Panc1 (cell line): ENCODE data around the gene ADAM12. TPM values are rescaled to one million over a fixed set of nuclear protein-coding genes. Genes with fewer than 3 reads are reported as not detected.

ENCODE experiments used
- ATAC-seq: fragments of 200-7000 bp; cut with Tn5 transposase; 2 replicates; pipeline ENCODE4 v1.9.1; 2020; ENCODE audit warnings: mild to moderate bottlenecking, moderate library complexity
- BruUV-seq: library from RNA; stranded (reverse); fragments of 400-500 nt; replicated peaks from 2 replicates; lab custom pipeline; 2021; lab: Mats Ljungman, UMichigan
- CTCF ChIA-PET: fragments of 300-600 bp; sonication (Branson Sonifier 250); formaldehyde crosslinking; loops from one replicate; lab custom pipeline; 2022; ENCODE audit warnings: antibody characterized with exemption; lab: Charles Lee
- POLR2A ChIA-PET: fragments of 300-600 bp; sonication (Branson Sonifier 250); formaldehyde crosslinking; loops from one replicate; lab custom pipeline; 2022; ENCODE audit warnings: antibody characterized with exemption; lab: Charles Lee
- DNase-seq: peaks from one replicate; pipeline ENCODE4 v3.0.0-alpha.2; 2010; ENCODE audit warnings: low read depth, low spot score
- H3K27ac ChIP-seq: 2 replicates; pipeline ENCODE4 v1.5.1; 2011; ENCODE audit warnings: mild to moderate bottlenecking, low read length, inconsistent platforms
- H3K27me3 ChIP-seq: fragments of 200-500 bp; sonication (Bioruptor generic); 2 replicates; pipeline ENCODE4 v1.6.0; 2014; ENCODE audit warnings: low read length, inconsistent platforms; ENCODE audit not compliant: control insufficient read depth, insufficient read depth
- H3K36me3 ChIP-seq: fragments of 200-500 bp; sonication (Bioruptor generic); 2 replicates; pipeline ENCODE4 v1.5.1; 2014; ENCODE audit warnings: inconsistent platforms, mild to moderate bottlenecking, low read length, moderate library complexity; ENCODE audit not compliant: control insufficient read depth, insufficient read depth
- H3K4me1 ChIP-seq: 2 replicates; pipeline ENCODE4 v1.5.1; 2011; ENCODE audit warnings: inconsistent platforms, mild to moderate bottlenecking, low read length, moderate library complexity; ENCODE audit not compliant: control insufficient read depth, insufficient read depth
- H3K4me3 ChIP-seq, 2 experiments: 2 replicates each; pipeline ENCODE4 v1.5.1; 2011 to 2012; ENCODE audit warnings: low read depth in 2 of 2, low read length in 2 of 2, mild to moderate bottlenecking in 2 of 2, inconsistent platforms in 1 of 2, moderate library complexity in 1 of 2
- H3K9me3 ChIP-seq: fragments of 200-500 bp; sonication (Bioruptor generic); 2 replicates; pipeline ENCODE4 v1.5.1; 2014; ENCODE audit warnings: low read depth, mild to moderate bottlenecking, inconsistent platforms, low read length, moderate library complexity; ENCODE audit not compliant: control insufficient read depth, insufficient read depth
- POLR2AphosphoS5 ChIP-seq: IDR thresholded peaks from 2 replicates; pipeline ENCODE4 v1.6.1; 2012; ENCODE audit warnings: mild to moderate bottlenecking, low read depth, low read length, moderate library complexity
- SIN3A ChIP-seq: IDR thresholded peaks from 2 replicates; pipeline ENCODE4 v1.6.1; 2012; ENCODE audit warnings: low read depth, mild to moderate bottlenecking, low read length, moderate library complexity, borderline replicate concordance; ENCODE audit not compliant: insufficient read depth
- TCF7L2 ChIP-seq: IDR thresholded peaks from 2 replicates; pipeline ENCODE4 v1.6.1; 2011; ENCODE audit warnings: mild to moderate bottlenecking, low read depth, low read length, inconsistent platforms
- in situ Hi-C: cut with HindIII; loops from 2 replicates; pipeline ENCODE4 v1.10.0; 2016; ENCODE audit warnings: low sequenced_read_pairs, low pct_unique_long_range_greater_than_20kb
- intact Hi-C: fragments of 100-400 bp; cut with micrococcal nuclease; formaldehyde crosslinking; loops from one replicate; pipeline ENCODE4 v1.10.0; 2022; ENCODE audit not compliant: unreplicated experiment
- total RNA-seq: library from RNA; stranded (reverse); gene quantifications from one replicate; pipeline ENCODE4 v1.2.1, GENCODE V29; 2021; ENCODE audit not compliant: unreplicated experiment
- TF ChIP-seq, protein P1 (sequence below): fragments of 450-650 bp; IDR thresholded peaks from 2 replicates; pipeline ENCODE4 v1.5.1; 2017; ENCODE audit warnings: mild to moderate bottlenecking
- TF ChIP-seq, protein P2 (sequence below), 2 experiments: IDR thresholded peaks; 2 replicates each; pipeline ENCODE4 v1.6.1; 2011 to 2012; ENCODE audit warnings: low read depth in 2 of 2, control low read depth in 1 of 2, low read length in 1 of 2, mild to moderate bottlenecking in 1 of 2, moderate library complexity in 1 of 2; ENCODE audit not compliant: insufficient read depth in 1 of 2

ADAM12 gene
- total RNA-seq, 1 experiment from 2014 or later, result 0.10 TPM

DNA sequence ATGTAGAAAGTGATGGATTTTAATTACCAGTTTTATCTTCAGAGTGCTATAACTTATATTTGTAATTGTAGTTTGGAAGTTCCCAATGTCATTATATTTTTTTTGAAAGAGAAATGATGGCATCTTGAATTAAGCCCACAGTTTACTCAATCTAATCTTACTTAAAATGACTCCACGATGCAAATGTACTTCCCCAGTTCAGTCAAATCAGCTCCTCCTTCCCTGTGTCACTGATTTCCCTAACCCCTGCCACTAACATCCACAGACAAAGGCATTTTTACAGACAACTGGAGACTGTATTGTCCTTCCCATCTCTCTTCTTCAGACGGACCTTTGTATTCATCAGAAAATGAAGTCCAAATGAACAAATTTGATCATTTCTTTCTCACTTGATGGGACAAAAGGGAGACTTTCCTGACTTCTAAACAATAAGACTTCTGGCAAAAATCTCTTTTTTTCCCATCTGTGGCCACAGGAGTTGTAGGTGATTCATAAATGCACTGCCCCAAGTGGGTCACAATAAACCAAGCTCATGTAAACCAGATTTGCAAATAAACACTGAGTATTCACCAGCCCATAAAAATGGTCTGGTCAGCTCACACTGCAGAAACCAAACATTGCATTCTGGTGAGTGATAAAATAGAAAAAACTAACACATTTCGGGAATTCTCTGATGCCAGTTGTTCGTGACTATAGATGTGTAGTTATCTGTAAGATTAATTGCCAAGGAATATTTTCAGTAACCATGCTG lies 329.0 kb downstream of the ADAM12 start:
- ChIA-PET CTCF (no interaction called here), POLR2A (interaction anchor here (0.5 to 0.7 kb wide), 3 partner anchors 72 to 675 kb away, joined by 3 read pairs; no protein-coding TSS in a partner anchor)
- H3K36me3 ChIP-seq, result no peaks in the 10 kb centered on the region
- in situ Hi-C loops, result no loop called here
- H3K27ac ChIP-seq, result peak overlapping the region; percentile 78
- TF ChIP-seq SIN3A (no peak), POLR2AphosphoS5 (peak; percentile 67), TCF7L2 (peak; percentile 64; the same call in 1 of the 2 replicates)
- TF ChIP-seq, protein P1, sequence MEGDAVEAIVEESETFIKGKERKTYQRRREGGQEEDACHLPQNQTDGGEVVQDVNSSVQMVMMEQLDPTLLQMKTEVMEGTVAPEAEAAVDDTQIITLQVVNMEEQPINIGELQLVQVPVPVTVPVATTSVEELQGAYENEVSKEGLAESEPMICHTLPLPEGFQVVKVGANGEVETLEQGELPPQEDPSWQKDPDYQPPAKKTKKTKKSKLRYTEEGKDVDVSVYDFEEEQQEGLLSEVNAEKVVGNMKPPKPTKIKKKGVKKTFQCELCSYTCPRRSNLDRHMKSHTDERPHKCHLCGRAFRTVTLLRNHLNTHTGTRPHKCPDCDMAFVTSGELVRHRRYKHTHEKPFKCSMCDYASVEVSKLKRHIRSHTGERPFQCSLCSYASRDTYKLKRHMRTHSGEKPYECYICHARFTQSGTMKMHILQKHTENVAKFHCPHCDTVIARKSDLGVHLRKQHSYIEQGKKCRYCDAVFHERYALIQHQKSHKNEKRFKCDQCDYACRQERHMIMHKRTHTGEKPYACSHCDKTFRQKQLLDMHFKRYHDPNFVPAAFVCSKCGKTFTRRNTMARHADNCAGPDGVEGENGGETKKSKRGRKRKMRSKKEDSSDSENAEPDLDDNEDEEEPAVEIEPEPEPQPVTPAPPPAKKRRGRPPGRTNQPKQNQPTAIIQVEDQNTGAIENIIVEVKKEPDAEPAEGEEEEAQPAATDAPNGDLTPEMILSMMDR, result no peak
- TF ChIP-seq, protein P2, sequence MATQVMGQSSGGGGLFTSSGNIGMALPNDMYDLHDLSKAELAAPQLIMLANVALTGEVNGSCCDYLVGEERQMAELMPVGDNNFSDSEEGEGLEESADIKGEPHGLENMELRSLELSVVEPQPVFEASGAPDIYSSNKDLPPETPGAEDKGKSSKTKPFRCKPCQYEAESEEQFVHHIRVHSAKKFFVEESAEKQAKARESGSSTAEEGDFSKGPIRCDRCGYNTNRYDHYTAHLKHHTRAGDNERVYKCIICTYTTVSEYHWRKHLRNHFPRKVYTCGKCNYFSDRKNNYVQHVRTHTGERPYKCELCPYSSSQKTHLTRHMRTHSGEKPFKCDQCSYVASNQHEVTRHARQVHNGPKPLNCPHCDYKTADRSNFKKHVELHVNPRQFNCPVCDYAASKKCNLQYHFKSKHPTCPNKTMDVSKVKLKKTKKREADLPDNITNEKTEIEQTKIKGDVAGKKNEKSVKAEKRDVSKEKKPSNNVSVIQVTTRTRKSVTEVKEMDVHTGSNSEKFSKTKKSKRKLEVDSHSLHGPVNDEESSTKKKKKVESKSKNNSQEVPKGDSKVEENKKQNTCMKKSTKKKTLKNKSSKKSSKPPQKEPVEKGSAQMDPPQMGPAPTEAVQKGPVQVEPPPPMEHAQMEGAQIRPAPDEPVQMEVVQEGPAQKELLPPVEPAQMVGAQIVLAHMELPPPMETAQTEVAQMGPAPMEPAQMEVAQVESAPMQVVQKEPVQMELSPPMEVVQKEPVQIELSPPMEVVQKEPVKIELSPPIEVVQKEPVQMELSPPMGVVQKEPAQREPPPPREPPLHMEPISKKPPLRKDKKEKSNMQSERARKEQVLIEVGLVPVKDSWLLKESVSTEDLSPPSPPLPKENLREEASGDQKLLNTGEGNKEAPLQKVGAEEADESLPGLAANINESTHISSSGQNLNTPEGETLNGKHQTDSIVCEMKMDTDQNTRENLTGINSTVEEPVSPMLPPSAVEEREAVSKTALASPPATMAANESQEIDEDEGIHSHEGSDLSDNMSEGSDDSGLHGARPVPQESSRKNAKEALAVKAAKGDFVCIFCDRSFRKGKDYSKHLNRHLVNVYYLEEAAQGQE (IDR thresholded peaks at IDR 0.05; ENCODE audit: insufficient read depth in 1 of 2, low read depth in 2 of 2, low read length in 1 of 2), result no peak
- no peaks in the 10 kb centered on the region for H3K27me3 ChIP-seq
- no peaks in the 10 kb centered on the region for H3K9me3 ChIP-seq
- DNase-seq (peak; percentile 68), ATAC-seq (peak; percentile 69)
- BruUV-seq, result no TSS peak
- intact Hi-C loops, result no loop called here
- peaks cover 35% of the 10 kb centered on the region for H3K4me1 ChIP-seq
- H3K4me3 ChIP-seq, result no peak overlapping the region

DNA sequence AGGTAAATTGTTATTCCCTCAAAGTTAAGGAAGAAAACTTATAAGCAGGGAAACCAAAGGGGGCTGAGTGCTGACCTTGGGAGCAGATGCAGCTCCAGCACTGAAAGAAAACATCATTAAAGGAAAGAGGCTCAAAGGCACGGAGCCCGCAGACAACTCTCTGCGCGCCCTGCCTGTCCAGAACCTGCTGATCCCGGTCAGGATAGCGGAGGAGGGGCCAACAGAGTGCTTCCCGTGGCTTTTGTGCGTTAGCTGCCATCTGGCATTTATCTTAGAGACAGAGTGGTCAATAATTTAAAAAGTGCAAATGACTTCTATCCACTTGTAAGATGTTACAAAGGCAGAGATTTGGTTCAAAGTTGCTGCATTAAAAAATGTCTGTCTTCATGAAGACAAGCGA lies 329.8 kb downstream of the ADAM12 start:
- in situ Hi-C loops, result no loop called here
- ChIA-PET CTCF (no interaction called here), POLR2A (no interaction called here)
- no peak for ATAC-seq
- H3K27ac ChIP-seq, result no peak overlapping the region; the same call in 1 of the 2 replicates
- TF ChIP-seq TCF7L2, result no peak
- TF ChIP-seq, protein P2 (IDR thresholded peaks at IDR 0.05; ENCODE audit: insufficient read depth in 1 of 2, low read depth in 2 of 2, low read length in 1 of 2), result no peak
- TF ChIP-seq, protein P1, result no peak
- no peak for TF ChIP-seq POLR2AphosphoS5
- TF ChIP-seq SIN3A, result no peak
- peaks cover 35% of the 10 kb centered on the region for H3K4me1 ChIP-seq
- no peak overlapping the region for H3K4me3 ChIP-seq
- no peaks in the 10 kb centered on the region for H3K36me3 ChIP-seq
- BruUV-seq, result no TSS peak
- no peaks in the 10 kb centered on the region for H3K9me3 ChIP-seq
- DNase-seq, result no peak
- H3K27me3 ChIP-seq, result no peaks in the 10 kb centered on the region
- intact Hi-C loops, result no loop called here
